Hepatic stellate cell (primary cell): ENCODE data around the gene KLHL41.
"Not testable (repeated sequence)": the region's sequence is repeated elsewhere in the genome, so short reads cannot be mapped to it uniquely, and the experiment has no call there.

Source experiments
- DNase-seq: peaks from one replicate; pipeline ENCODE4 v3.0.0; 2011; ENCODE audit warnings: low spot score

Gene KLHL41

DNA sequence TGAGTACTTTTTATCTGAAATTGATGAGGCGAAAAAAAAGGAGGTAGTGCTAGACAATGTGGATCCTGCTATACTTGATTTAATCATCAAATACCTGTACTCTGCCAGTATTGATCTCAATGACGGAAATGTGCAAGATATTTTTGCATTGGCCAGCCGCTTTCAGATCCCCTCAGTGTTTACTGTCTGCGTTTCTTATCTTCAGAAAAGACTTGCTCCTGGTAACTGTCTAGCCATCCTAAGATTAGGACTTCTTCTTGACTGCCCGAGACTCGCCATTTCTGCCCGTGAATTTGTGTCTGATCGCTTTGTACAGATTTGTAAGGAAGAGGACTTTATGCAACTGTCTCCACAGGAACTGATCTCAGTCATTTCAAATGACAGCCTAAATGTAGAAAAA lies 453 bp downstream of the KLHL41 start:
- no peak for DNase-seq

DNA sequence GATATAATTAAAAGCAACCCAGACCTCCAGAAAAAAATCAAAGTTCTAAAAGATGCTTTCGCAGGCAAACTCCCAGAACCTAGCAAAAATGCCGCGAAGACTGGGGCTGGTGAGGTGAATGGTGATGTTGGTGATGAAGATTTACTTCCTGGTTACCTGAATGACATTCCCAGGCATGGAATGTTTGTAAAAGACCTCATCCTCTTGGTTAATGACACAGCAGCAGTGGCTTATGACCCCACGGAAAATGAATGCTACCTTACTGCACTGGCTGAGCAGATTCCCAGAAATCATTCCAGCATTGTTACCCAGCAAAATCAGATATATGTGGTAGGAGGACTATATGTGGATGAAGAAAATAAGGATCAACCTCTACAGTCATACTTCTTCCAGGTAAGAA lies 994 bp downstream of the KLHL41 start:
- DNase-seq, result no peak

DNA sequence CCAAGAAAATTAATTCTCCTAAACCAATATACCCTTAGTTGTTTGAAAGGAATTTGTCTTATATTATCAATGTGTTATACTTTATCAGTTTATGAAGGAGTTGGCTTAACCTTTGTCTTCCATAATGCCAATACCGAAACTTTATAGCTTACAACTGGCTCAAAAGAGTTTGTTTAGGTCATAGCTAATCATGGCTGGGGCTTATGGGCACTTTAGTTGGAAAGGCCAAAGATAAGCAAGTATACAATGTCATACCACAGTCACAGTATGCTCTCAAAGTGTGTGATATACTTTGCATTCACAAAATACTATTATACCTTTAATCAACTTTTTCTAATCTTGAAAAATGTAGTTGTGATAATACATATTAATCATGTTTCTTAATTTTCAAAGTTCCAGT lies 2.3 kb downstream of the KLHL41 start:
- DNase-seq, result no peak

DNA sequence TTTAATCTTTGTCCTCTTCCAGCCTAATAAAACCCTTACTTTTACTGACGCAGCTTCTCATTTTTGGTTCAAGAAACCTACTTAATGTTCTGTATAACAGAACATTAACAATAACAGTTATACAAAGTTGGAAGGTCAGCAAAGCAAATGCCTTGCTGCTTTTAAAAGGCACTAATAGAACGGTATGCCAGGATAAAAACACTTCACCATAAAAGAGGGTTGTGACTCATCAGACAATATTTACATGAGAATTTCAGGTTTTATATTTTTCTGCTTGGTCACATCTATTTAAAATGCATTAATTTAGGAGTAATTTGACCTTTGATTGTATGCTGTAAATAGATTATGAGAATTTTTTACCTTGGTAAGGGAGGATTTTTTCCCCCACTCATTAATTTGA lies 3.0 kb downstream of the KLHL41 start:
- peak; percentile 7 for DNase-seq

DNA sequence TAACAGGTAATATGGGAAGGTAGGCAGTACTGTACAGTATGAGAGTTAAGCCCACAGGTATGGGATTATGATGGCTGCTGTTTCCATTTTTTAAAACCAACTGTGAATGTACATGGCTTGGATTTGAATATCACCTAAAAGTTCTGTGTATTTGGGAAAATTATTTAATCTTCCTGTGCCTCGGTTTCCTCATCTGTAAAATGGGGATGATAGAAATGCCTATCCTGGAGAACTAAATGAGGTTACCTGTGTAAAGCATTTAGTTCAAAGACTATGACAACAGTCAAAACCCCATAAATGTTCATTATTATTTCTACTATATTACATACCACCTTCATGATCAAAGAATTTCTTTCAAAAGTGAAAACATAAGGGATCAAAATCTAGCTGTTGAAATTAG lies 3.6 kb downstream of the KLHL41 start:
- no peak for DNase-seq

DNA sequence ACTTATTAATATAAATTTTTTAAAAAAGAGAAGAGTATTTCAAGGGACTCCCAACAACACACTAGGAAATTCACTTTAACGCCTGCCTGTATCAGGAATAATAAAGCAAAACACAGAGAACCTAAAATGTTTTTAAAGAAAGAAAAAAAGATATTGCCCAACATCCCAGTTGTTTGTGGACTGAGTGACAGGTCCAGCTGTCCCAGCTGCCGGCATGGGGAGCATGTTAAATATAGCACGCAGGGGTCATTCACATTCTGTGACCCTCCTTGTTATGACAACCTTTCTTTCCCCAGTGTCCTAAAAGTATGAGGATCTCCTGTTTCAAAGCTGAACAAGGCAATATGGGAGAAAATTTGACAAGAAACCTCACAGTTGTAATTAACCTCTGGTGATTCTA lies 4.4 kb downstream of the KLHL41 start:
- peak; percentile 6 for DNase-seq

DNA sequence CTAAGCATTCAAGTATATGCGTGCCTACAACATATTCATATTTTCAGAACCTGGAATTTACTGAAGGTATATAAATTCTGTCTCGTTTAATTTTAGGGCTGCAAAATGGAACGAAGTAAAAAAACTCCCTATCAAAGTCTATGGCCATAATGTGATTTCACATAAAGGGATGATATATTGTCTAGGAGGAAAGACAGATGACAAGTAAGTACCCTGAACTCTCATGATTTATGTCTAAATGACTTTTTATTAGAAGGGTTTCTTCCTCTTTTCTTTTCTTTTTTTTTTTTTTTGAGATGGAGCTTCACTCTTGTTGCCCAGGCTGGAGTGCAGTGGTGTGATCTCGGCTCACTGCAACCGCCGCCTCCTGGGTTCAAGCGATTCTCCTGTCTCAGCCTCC lies 5.3 kb downstream of the KLHL41 start:
- not testable (repeated sequence) for DNase-seq

DNA sequence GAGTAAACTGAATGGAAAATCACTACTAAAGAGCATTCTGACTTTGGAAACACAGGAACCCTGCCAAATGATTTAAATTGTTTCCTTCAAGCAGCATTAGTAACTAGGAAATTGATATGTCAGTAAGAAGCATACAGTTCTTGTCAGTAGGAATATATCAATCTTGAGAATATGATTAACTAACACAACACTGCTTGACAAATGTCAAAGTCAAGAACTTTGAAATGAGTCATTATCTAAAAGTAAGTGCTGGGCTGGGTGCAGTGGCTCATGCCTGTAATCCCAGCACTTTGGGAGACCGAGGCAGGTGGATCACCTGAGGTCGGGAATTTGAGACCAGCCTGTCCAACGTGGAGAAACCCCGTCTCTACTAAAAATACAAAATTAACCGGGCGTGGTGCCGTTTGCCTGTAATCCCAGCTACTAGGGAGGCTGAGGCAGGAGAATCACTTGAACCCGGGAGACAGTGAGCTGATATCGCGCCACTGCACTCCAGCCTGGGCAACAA lies 7.0 kb downstream of the KLHL41 start:
- not testable (repeated sequence) for DNase-seq

DNA sequence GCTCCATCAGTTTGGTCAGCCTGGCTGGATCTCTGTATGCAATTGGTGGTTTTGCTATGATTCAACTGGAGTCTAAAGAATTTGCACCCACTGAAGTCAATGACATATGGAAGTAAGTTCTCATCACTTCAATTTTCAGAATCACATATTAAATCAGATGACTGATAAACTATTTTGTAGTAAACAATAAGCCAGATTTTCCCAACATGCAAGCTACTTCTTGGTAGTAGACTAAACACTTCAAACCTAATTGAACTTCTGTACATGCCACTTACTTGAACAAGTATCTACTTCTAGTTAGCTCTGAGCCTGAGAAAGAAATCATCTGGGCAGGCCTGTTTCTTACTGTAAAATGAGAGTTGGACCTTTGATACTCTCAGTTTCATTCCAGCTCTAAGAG lies 11.4 kb downstream of the KLHL41 start:
- DNase-seq, result no peak

DNA sequence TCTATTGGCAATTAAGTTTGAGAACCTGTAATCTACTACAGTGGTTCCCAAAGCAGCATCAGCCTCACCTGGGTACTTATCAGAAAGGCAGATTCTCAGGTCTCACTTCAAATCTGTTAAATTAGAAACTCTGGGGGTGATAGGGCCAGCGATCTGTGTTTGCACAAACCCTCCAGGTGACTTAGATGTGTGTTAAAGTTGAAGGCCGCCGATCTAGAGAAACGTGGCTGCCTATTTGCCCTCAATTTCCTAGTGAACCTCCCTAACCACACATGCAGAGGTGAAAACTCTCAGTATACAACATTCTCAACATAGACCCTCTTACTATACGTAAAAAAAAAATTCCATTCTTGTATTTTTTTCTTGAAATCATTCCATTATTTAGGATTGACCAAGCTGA lies 14.2 kb downstream of the KLHL41 start:
- no peak for DNase-seq

DNA sequence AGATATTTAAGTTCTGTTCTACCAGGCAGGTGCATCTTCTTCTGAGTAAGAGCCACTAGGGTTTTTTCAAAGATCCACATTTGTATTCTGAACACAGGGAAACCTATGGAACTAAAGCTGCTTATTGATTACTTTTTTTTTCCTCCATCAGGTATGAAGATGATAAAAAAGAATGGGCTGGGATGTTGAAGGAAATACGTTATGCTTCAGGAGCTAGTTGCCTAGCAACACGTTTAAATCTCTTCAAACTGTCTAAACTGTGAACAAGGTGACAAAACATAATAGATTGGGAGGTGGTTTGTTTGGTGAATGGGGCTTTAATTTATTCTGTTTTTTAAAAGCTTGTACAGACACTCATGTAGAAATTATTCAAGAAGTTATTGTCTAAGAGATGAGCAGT lies 15.9 kb downstream of the KLHL41 start:
- DNase-seq, result no peak

DNA sequence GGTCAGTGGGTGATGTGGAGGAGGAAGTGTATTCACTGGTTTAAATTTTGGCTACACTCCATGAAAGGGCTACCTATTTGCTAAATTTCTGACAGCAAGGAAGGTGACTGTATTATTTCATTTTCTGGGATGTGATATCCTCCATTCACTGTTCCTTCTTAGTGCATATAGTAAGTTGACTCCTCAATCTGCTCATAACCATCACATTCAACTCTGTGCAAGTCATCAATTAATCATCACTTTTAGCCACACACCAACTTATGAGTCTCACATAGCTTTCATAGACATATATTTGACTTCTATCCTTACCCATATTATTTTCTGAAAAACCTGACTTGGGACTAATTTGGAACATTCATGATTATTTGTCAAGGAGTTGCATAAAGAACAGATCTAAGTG lies 16.9 kb downstream of the KLHL41 start:
- DNase-seq, result no peak

DNA sequence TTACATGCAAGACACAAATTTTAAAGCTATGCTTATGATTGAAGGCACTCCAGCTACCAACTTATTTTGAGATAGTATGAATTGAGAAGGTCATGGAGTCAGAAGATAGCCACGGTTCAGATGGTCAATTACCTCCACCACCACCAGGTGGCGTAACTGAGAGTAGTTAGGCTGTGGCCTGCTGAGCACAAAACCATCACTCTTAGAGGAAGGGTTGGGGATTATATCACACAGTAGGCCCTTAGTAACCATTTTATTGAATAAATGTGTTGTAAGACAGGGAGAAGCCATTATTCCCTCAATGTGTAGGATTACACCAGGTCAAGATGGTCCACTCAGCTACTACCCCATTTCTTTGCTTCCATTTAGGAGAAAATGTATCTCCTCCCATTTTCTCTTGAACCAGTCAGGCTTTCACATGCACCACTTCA lies 18.8 kb downstream of the KLHL41 start:
- DNase-seq, result peak; percentile 21

DNA sequence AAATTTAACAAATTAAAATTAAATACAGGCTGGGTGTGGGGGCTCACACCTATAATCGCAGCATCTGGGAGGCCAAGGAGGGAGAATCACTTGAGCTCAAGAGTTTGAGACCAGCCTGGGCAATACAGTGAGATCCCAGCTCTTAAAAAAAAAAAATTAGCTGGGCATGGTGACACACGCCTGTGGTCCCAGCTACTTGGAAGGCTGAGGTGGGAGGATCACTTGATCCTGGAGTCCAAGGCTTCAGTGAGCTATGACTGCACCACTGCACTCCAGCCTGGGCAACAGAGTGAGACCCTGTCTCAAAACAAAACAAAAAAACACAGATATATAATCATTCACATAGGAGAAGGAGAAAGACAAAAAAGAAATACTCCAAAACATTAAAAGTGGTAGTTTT lies 30.0 kb downstream of the KLHL41 start:
- DNase-seq, result not testable (repeated sequence)

DNA sequence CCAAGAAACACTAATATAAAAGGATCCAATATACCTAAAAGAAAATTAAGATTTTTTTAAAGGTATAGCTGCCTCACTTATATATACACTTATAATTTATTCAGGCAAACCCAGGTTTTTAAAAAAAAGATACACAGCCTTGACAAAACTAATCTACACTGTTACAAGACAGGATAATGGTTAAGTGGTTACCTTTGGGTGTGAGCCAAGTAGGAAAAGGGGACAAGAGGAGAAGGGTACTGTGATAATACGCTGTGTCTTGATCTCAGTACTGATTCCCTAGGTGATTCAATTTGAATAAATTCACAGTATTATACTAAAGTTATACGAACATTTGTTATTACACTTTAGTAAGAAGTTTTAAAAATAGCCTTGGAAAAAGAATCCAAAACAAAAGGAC lies 30.6 kb downstream of the KLHL41 start:
- no peak for DNase-seq

DNA sequence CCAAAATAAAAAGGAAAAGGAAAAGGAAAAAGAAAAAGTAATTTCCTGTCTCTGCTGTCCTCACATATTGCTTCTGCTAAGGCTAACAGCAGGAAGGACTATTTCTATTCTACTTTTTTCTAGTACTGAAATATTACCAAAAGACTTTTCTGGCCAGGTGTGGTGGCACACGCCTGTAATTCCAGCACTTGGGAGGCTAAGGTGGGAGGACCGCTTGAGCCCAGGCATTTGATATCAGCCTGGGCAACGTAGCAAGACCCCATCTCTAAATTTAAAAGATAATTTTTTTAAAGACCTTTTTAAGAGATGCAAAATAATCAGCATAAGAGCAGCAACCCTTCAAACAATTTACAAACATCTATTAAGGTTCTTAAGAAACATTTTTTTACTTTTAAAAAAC lies 32.9 kb downstream of the KLHL41 start:
- no peak for DNase-seq

DNA sequence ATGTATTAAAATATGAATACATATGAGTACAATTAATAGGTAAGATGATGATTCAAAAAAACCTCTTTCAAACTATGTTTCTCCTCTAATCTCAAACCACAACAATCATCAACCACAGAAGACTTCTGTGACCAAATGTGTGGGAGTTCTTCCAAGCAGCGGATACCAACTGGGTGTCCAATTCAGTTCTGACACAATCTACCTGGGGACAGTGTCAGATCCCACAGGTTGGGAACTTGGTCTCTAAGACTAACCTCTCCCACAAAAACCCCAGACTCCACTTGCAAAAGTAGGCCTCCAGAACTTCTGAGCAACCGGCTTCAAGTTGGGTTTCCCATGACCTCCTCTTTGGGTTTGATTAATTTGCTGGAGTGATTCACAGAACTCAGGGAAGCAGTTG lies 37.3 kb downstream of the KLHL41 start:
- no peak for DNase-seq

DNA sequence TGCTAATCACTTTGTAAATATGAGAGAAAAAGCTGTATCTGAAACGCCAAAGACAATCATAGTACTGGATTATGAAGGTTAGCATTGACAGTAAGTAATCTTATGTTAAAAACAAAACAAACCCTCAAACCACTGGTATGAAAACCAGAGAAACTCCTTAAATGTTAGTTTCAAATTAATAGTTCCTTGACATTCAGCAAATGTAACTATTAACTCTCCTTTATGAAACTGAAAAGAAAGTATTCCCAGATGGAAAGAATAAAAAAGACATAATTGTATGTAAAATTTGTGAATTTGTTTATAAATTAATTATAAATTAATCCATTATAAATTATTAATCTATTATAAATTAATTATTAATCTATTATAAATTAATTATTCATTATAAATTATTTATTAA lies 51.9 kb downstream of the KLHL41 start:
- no peak for DNase-seq

DNA sequence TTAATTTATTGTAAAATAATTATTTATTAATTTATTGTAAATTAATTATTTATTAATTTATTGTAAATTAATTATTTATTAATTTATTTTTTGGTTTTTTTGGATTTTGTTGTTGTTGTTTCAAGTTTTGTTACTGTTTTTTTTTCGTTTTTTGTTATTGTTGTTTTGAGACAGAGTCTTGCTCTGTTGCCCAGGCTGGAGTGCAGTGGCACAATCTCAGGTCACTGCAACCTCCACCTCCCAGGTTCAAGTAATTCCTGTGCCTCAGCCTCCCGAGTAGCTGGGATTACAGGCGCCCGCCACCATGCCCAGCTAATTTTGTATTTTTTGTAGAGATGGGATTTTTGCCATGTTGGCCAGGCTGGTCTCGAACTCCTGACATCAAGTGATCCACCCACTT lies 52.6 kb downstream of the KLHL41 start:
- not testable (repeated sequence) for DNase-seq

DNA sequence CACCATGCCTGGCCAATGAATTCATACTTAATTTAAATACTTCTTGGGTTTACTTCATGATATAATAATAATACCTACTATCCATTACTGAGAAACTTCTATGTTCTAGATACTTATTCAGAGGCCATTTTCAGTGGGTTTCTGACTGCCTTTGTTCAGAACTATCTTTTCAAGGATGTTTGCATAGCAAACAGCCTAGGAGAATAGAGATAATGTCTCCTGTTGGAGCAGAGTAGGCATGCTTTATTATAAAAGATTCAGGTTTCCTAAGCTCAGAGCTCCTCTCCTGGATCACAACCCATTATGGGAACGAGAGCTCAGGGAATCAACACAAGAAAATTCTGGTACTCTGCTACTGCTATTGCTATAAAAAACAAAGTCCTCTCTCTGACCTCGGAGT lies 53.0 kb downstream of the KLHL41 start:
- no peak for DNase-seq

DNA sequence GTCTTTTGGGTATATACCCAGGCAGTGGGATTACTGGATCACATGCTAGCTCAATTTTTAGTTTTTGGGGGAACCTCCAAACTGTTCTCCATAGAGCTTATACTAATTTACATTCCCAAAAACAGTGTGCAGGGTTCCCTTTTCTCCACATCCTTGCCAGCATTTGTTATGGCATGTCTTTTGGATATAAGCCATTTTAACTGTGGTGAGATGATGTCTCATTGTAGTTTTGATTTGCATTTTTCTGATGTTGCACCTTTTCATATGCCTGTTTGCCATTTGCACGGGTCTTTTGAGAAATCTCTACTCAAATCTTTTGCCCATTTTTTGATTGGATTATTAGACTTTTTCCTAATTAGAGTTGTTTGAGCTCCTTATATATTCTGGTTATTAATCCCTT lies 56.2 kb downstream of the KLHL41 start:
- no peak for DNase-seq

DNA sequence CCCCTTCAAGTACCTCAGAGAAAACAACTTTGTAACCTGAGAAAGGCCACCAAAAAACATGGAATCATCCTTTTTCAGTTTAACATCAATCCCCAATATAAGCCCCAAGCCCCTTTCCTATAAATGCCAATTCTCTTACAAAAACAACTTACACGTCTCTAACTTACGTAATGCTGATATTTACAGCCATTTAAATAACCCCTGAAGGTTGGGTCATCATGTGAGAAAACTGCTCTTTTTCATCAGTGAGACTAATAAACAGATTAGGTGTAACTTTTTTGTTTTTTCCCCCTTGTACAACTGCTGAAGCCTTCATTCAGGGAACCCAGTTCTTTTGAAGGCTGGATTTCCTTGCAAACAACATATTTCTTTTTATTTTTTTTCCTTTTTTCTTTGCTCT lies 60.4 kb downstream of the KLHL41 start:
- no peak for DNase-seq

DNA sequence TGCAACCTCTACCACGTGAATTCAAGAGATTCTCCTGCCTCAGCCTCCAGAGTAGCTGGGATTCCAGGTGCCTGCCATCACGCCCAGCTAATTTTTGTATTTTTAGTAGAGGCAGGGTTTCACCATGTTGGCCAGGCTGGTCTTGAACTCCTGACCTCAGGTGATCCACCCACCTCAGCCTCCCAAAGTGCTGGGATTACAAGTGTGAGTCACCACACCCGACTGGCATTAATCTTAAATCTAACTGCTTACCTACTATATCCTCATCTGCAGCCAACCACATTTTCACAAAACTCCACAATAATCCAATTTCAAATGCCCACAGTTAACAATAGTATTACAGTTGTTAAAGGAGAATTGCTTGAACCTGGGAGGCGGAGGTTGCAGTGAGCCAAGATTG lies 61.2 kb downstream of the KLHL41 start:
- not testable (repeated sequence) for DNase-seq

DNA sequence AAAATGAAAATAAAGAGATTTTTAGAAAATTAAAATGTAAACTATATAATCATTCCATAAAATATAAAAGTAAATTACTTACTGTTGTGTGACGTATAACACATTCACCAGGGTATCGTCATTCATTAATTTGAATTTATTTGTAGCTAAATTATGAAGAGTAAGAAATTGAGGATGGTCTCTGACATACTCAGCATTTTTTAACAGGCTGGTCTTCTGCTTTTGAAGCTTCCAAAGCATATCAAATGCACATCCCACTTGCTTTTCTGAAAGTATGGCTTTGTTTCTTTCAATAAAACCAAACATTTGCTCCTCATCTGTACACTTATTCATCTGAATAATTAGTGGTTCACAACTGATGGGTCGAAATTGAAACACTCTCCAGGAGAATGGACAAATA lies 62.1 kb downstream of the KLHL41 start:
- DNase-seq, result no peak

DNA sequence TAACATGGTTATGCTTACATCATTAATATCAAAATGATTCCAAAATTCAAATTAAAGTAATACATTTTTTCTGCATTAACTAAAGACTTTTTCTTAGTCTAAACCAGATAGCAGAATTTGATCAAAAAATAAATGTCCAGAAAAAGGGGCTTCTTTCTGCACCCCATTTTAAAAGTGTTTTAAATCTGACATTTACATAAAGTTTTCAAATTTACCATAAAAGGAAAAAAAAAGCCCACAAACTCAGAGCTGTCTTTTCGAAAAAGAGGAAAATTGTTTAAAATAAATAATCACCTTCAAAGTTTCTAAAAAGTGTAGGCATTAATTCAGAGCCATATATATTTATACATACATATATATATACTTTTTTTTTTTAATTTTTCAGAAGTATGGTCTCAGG lies 62.7 kb downstream of the KLHL41 start:
- DNase-seq, result no peak
